C4-2B (cell line): ENCODE measurements around the gene NUP93.

Experiments used
- H3K27ac ChIP-seq: fragments of 450-650 bp; 2 replicates; pipeline ENCODE4 v1.5.1; 2017
- CTCF ChIP-seq: fragments of 450-650 bp; conservative IDR thresholded peaks from 2 replicates; pipeline ENCODE4 v1.5.1; 2017; ENCODE audit warnings: mild to moderate bottlenecking
- ZFX ChIP-seq: fragments of 450-650 bp; IDR thresholded peaks from 2 replicates; pipeline ENCODE4 v1.6.1; 2017

Gene NUP93

DNA sequence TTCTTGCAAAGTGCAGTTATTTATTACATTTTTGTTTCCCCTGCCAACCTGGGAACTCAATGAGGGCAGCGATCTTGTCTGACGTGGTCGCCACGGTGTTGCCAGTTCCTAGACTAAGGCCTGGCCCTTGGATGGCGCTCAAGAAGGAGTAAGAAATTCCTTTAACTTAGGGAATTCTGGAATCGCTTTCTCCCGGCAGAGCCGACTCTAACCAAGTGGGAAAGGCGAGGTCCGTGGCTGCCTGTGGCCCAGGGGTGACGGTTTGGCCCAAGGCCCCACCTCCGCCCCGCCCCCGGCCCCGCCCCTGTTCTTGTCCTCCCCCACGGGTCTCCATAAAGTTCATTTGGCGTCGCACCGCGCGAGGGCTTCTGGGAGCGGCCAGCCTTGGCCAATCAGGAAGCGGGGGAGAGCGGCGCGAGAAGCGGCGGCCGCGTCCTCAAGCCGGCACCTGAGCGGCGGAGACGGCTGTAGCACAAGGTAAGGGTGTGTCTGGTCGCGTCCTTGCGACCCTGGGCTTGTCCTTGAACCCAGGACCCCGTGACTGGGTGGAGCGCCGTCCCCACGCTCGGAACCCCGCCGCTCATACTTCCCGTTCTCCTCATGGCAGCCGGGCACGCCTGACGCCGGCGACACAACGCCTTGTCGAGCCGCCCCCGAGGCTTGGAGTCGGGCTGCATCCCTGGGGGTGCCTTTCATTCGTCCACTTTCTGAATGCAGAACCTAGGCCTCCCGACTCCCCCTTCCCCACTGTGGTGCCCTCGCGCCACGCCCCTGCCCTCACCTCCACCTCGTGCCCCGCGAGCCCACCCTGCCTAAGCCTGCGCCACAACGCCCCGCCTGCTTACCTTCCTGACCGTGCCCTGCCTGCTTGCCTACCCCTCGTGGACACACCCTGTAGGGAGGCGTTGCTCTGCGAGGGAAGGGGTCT is at the start of gene NUP93:
NUP93 (plus strand) TSS at position 395 of the 928 bp plus-strand sequence. CDS start 18,119 bp downstream, outside the sequence.
- H3K27ac ChIP-seq = peak within 1 kb of the TSS; percentile 77
- TF ChIP-seq CTCF (no peak), ZFX (no peak)

DNA sequence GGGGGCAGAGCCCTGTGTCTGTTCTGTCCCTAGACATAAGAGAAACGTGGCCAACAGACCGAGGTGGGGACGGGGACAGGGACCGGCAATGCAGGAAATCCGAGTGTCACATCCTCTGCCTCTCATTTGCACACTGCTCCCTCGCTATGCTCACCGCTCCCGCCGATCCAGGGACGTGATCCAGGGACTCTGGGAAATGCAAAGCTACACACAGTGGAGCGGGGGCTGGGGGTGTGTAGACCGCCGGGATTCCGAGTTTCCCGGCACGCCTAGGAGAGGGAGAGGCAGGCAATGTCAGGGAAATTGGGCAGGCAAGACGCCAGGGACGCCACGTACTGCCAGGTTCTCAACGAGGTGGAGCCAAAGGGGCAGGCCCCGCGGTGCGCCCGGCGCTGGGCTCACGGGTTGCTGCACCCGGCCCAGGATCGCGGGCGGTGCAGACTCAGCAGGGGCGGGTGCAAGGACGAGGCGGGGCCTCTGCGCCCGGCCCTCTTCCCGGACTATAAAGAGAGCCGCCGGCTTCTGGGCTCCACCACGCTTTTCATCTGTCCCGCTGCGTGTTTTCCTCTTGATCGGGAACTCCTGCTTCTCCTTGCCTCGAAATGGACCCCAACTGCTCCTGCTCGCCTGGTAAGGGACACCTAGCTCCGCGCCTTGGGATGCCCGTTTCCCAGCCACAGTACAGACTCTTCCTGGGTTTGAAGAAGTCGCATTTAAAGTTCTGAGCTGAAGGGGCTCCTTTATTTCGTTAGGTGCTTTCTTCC is 47.8 kb upstream of the NUP93 start, which contains the start of gene MT1X:
MT1X (plus strand) TSS at position 532 of the 764 bp plus-strand sequence; CDS start at position 603, 71 bp downstream.
- H3K27ac ChIP-seq = peak within 1 kb of the TSS; percentile 75

GRCh38 chr16:56682703-56683397 is 47.1 kb upstream of the NUP93 start:
- no peak for TF ChIP-seq CTCF
- TF ChIP-seq ZFX = no peak
- H3K27ac ChIP-seq = peak overlapping the region; percentile 75

More for the DNA sequence above, 47.8 kb upstream of the NUP93 start, which contains the start of gene MT1X:
- TF ChIP-seq CTCF (no peak), ZFX (no peak)

- H3K27ac ChIP-seq = no peak overlapping the region; the same call in 1 of the 2 replicates
- no peak for TF ChIP-seq CTCF
- no peak for TF ChIP-seq ZFX
Measured at GRCh38 chr16:56683424-56684172, 46.3 kb upstream of the NUP93 start.

- no peak for TF ChIP-seq CTCF
- no peak for TF ChIP-seq ZFX
- H3K27ac ChIP-seq = no peak overlapping the region
Measured at GRCh38 chr16:56684256-56684925, 45.5 kb upstream of the NUP93 start.

DNA sequence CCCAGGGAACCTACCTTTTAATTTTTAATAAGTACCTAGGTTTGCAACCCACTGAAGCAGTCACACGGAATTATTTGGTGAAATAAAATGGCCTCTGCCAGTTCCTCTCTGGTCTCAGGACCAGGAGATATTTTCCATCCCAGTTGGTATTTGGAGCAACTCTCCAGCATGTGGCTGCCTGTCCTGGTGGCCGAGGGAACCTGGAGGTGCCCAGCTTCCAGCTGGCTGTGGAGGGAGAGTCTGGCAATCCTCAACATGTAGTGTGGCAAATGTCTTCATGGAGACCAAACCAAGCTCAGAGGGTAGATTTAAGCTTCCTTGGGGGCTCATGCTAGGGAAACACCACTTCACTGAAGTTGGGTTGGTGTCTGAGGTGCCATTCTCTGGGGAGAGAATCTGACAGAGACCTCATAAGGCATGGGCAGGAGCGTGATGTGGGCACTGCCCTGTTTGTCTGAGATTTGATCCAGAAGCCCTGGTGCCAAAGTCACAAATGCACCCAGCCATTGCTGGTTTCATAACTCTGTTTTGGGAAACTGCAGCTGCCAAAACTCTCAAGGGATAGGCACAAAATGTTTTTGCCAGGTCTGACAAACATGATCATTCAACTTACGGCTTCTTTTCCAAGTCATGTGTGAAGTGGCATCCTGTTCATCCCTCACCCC is 44.9 kb upstream of the NUP93 start:
- no peak overlapping the region for H3K27ac ChIP-seq

More for the DNA sequence above, 44.9 kb upstream of the NUP93 start:
- TF ChIP-seq ZFX (no peak), CTCF (no peak)
